SH-SY5Y (cell line): Measurements from ENCODE around the gene TANGO6.

ENCODE experiments used
- GATA2 ChIP-seq: IDR thresholded peaks from 2 replicates; pipeline ENCODE4 v1.6.1; 2011; ENCODE audit warnings: mild to moderate bottlenecking, low read depth, low read length
- GATA3 ChIP-seq: IDR thresholded peaks from 2 replicates; pipeline ENCODE4 v1.6.1; 2011; ENCODE audit warnings: low read depth, mild to moderate bottlenecking, low read length, moderate library complexity

DNA sequence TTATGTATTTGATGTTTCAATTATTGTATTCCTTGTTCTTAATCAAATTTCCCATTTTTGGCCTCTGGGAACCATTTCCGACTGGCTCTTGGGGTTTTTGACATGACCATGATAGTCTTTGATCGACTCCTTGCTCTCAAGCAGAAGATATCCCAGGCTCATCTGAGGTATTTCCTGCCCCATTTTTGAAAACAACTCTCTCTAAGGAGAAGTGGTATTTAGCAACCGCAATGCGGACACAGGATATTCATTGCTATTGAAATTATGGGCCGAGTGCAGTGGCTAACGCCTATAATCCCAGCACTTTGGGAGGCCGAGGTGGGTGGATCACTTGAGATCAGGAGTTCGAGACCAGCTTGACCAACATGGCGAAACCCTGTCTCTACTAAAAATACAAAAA lies 5.5 kb downstream of the TANGO6 start:
- TF ChIP-seq GATA3: no peak
- no peak for TF ChIP-seq GATA2
